ACC112 (cell line): ENCODE results near the gene RANBP10.
"Not testable (repeated sequence)": the region's sequence is repeated elsewhere in the genome, so short reads cannot be mapped to it uniquely, and the experiment has no call there.

Experiments
- H2AFZ ChIP-seq: fragments of 200-600 bp; sonication (generic); one replicate; pipeline ENCODE4 v1.6.0; 2017; ENCODE audit warnings: antibody characterized with exemption, low read length; ENCODE audit not compliant: unreplicated experiment
- H3K27ac ChIP-seq: fragments of 200-600 bp; sonication (generic); 2 replicates; pipeline ENCODE4 v1.5.1; 2014; ENCODE audit warnings: low read depth, mild to moderate bottlenecking, antibody characterized with exemption, low read length, moderate library complexity
- H3K27me3 ChIP-seq: fragments of 200-600 bp; sonication (generic); 2 replicates; pipeline ENCODE4 v1.6.1; 2014; ENCODE audit warnings: mild to moderate bottlenecking, antibody characterized with exemption, low read length, moderate library complexity, mixed read lengths; ENCODE audit not compliant: insufficient read depth
- H3K36me3 ChIP-seq: fragments of 200-600 bp; sonication (generic); 2 replicates; pipeline ENCODE4 v1.6.1; 2016; ENCODE audit warnings: mild to moderate bottlenecking, antibody characterized with exemption, low read length, moderate library complexity, mixed read lengths; ENCODE audit not compliant: insufficient read depth
- H3K4me1 ChIP-seq: fragments of 200-600 bp; sonication (generic); one replicate; pipeline ENCODE4 v1.6.1; 2016; ENCODE audit warnings: low read length, mixed read lengths; ENCODE audit not compliant: insufficient read depth, unreplicated experiment, control insufficient read depth
- H3K4me3 ChIP-seq: fragments of 200-600 bp; sonication (generic); 2 replicates; pipeline ENCODE4 v1.5.1; 2014; ENCODE audit warnings: mild to moderate bottlenecking, low read depth, low read length
- H3K79me2 ChIP-seq: fragments of 200-600 bp; sonication (generic); one replicate; pipeline ENCODE4 v1.6.0; 2016; ENCODE audit warnings: low read length; ENCODE audit not compliant: control insufficient read depth, unreplicated experiment, insufficient read depth

RANBP10 gene

GRCh38 chr16:67699265-67699664 is 107.1 kb downstream of the RANBP10 start:
- no peak overlapping the region for H3K27ac ChIP-seq

GRCh38 chr16:67697422-67698185 is 108.8 kb downstream of the RANBP10 start:
- Histone ChIP-seq H3K79me2 (peaks cover 2% of the 10 kb centered on the region), H3K27ac (no peak overlapping the region), H2AFZ (no peak overlapping the region), H3K27me3 (no peaks in the 10 kb centered on the region), H3K4me1 (no peaks in the 10 kb centered on the region), H3K36me3 (peaks cover 5% of the 10 kb centered on the region; the same call in 1 of the 2 replicates), H3K4me3 (no peak overlapping the region)

More at GRCh38 chr16:67699265-67699664, 107.1 kb downstream of the RANBP10 start:
- Histone ChIP-seq H3K4me3 (no peak overlapping the region), H3K27me3 (no peaks in the 10 kb centered on the region), H2AFZ (no peak overlapping the region), H3K79me2 (peaks cover 2% of the 10 kb centered on the region), H3K4me1 (no peaks in the 10 kb centered on the region), H3K36me3 (peaks cover 5% of the 10 kb centered on the region; the same call in 1 of the 2 replicates)

GRCh38 chr16:67694611-67695010 is 111.7 kb downstream of the RANBP10 start:
- Histone ChIP-seq H3K27ac (no peak overlapping the region), H2AFZ (no peak overlapping the region), H3K27me3 (no peaks in the 10 kb centered on the region), H3K79me2 (peaks cover 2% of the 10 kb centered on the region), H3K36me3 (peaks cover 5% of the 10 kb centered on the region; the same call in 1 of the 2 replicates), H3K4me1 (no peaks in the 10 kb centered on the region), H3K4me3 (no peak overlapping the region)

GRCh38 chr16:67693517-67694285 is 112.7 kb downstream of the RANBP10 start:
- H3K27ac ChIP-seq, H3K4me1 ChIP-seq, H3K4me3 ChIP-seq, H2AFZ ChIP-seq, H3K36me3 ChIP-seq, H3K27me3 ChIP-seq, H3K79me2 ChIP-seq: not testable (repeated sequence)

GRCh38 chr16:67685388-67686112 is 120.8 kb downstream of the RANBP10 start:
- Histone ChIP-seq H3K4me1 (no peaks in the 10 kb centered on the region), H3K79me2 (no peaks in the 10 kb centered on the region), H2AFZ (no peak overlapping the region), H3K27me3 (no peaks in the 10 kb centered on the region), H3K36me3 (peaks cover 14% of the 10 kb centered on the region; the same call in 1 of the 2 replicates), H3K27ac (no peak overlapping the region), H3K4me3 (no peak overlapping the region)

- no peak overlapping the region for H2AFZ ChIP-seq
- no peaks in the 10 kb centered on the region for H3K27me3 ChIP-seq
- H3K27ac ChIP-seq: no peak overlapping the region
- no peaks in the 10 kb centered on the region for H3K4me1 ChIP-seq
- H3K4me3 ChIP-seq: no peak overlapping the region
- peaks cover 14% of the 10 kb centered on the region; the same call in 1 of the 2 replicates for H3K36me3 ChIP-seq
- H3K79me2 ChIP-seq: no peaks in the 10 kb centered on the region
These were observed 122.6 kb downstream of the RANBP10 start for GRCh38 chr16:67683767-67684166.

GRCh38 chr16:67679935-67680897 is 126.1 kb downstream of the RANBP10 start:
- H2AFZ ChIP-seq: no peak overlapping the region
- H3K36me3 ChIP-seq: peaks cover 15% of the 10 kb centered on the region; the same call in 1 of the 2 replicates
- no peaks in the 10 kb centered on the region for H3K4me1 ChIP-seq
- no peak overlapping the region for H3K4me3 ChIP-seq
- no peak overlapping the region for H3K27ac ChIP-seq
- H3K27me3 ChIP-seq: no peaks in the 10 kb centered on the region
- no peaks in the 10 kb centered on the region for H3K79me2 ChIP-seq

- H3K36me3 ChIP-seq: peaks cover 7% of the 10 kb centered on the region; the same call in 1 of the 2 replicates
- H2AFZ ChIP-seq: no peak overlapping the region
- peaks cover 2% of the 10 kb centered on the region for H3K4me1 ChIP-seq
- H3K4me3 ChIP-seq: no peak overlapping the region
- H3K79me2 ChIP-seq: no peaks in the 10 kb centered on the region
- H3K27ac ChIP-seq: no peak overlapping the region
- H3K27me3 ChIP-seq: no peaks in the 10 kb centered on the region
These were observed 127.9 kb downstream of the RANBP10 start for GRCh38 chr16:67678354-67679023.

- peaks cover 5% of the 10 kb centered on the region for H3K4me1 ChIP-seq
- no peak overlapping the region for H2AFZ ChIP-seq
- no peaks in the 10 kb centered on the region for H3K79me2 ChIP-seq
- H3K27ac ChIP-seq: no peak overlapping the region
- H3K4me3 ChIP-seq: no peak overlapping the region
- H3K36me3 ChIP-seq: peaks cover 5% of the 10 kb centered on the region; the same call in 1 of the 2 replicates
- H3K27me3 ChIP-seq: no peaks in the 10 kb centered on the region
These were observed 128.6 kb downstream of the RANBP10 start for GRCh38 chr16:67677712-67678111.
